A673 (cell line): ENCODE data around the gene ANKRD11. TPM values are rescaled to one million over a fixed set of nuclear protein-coding genes. Genes with fewer than 3 reads are reported as not detected.

Experiments
- BruUV-seq: library from RNA; stranded (reverse); fragments of 400-500 nt; replicated peaks from 2 replicates; lab custom pipeline; 2021; lab: Mats Ljungman, UMichigan
- CTCF ChIA-PET: fragments of 300-600 bp; sonication (Branson Sonifier 250); formaldehyde crosslinking; loops from one replicate; lab custom pipeline; 2022; ENCODE audit warnings: antibody characterized with exemption; lab: Charles Lee
- POLR2A ChIA-PET: fragments of 300-600 bp; sonication (Branson Sonifier 250); formaldehyde crosslinking; loops from one replicate; lab custom pipeline; 2022; ENCODE audit warnings: antibody characterized with exemption; ENCODE audit not compliant: low non-redundant PET; lab: Charles Lee
- DNase-seq: peaks from one replicate; pipeline ENCODE4 v3.0.0-alpha.2; 2015; ENCODE audit warnings: low spot score
- H3K27ac ChIP-seq: fragments of 200-600 bp; sonication (generic); 2 replicates; pipeline ENCODE4 v1.5.1; 2016; ENCODE audit warnings: mixed run types, low read depth, mild to moderate bottlenecking, mixed read lengths, antibody characterized with exemption, low read length; ENCODE audit not compliant: poor library complexity, severe bottlenecking
- H3K27me3 ChIP-seq: fragments of 200-600 bp; sonication (generic); replicated peaks from 2 replicates; pipeline ENCODE4 v1.6.1; 2017; ENCODE audit warnings: mixed run types, low read depth, mild to moderate bottlenecking, mixed read lengths, antibody characterized with exemption, low read length; ENCODE audit not compliant: insufficient read depth, poor library complexity
- H3K36me3 ChIP-seq: fragments of 200-600 bp; sonication (generic); 2 replicates; pipeline ENCODE4 v1.6.1; 2016; ENCODE audit warnings: mixed run types, mild to moderate bottlenecking, mixed read lengths, antibody characterized with exemption, low read length; ENCODE audit not compliant: insufficient read depth, poor library complexity, severe bottlenecking
- H3K4me1 ChIP-seq: fragments of 200-600 bp; sonication (generic); 2 replicates; pipeline ENCODE4 v1.6.1; 2017; ENCODE audit warnings: mixed run types, mild to moderate bottlenecking, mixed read lengths, antibody characterized with exemption, low read length; ENCODE audit not compliant: insufficient read depth, poor library complexity, severe bottlenecking
- H3K4me3 ChIP-seq: fragments of 200-600 bp; sonication (generic); 2 replicates; pipeline ENCODE4 v1.5.1; 2016; ENCODE audit warnings: low read depth, mixed run types, mild to moderate bottlenecking, mixed read lengths, low read length; ENCODE audit not compliant: poor library complexity, severe bottlenecking
- H3K9me3 ChIP-seq: fragments of 200-600 bp; sonication (generic); 2 replicates; pipeline ENCODE4 v1.6.1; 2016; ENCODE audit warnings: mixed run types, low read depth, mild to moderate bottlenecking, mixed read lengths, antibody characterized with exemption, low read length; ENCODE audit not compliant: poor library complexity, severe bottlenecking
- CTCF ChIP-seq: fragments of 300-800, 200-600 bp; sonication (generic); conservative IDR thresholded peaks from 2 replicates; pipeline ENCODE4 v1.5.1; 2017; ENCODE audit warnings: low read depth, mild to moderate bottlenecking, antibody characterized with exemption, low read length, moderate library complexity, mixed read lengths
- EZH2 ChIP-seq: fragments of 200-600 bp; sonication (generic); IDR thresholded peaks from 2 replicates; pipeline ENCODE4 v1.6.1; 2017; ENCODE audit warnings: borderline replicate concordance, low read depth, mild to moderate bottlenecking, mixed read lengths, antibody characterized with exemption, low read length; ENCODE audit not compliant: poor library complexity, severe bottlenecking
- intact Hi-C: fragments of 100-400 bp; cut with micrococcal nuclease; formaldehyde crosslinking; loops from one replicate; pipeline ENCODE4 v1.10.0; 2022; ENCODE audit not compliant: unreplicated experiment
- total RNA-seq: library from RNA; stranded (reverse); gene quantifications from 2 replicates; pipeline ENCODE4 v1.2.3, GENCODE V29; 2021

Gene ANKRD11
- total RNA-seq, 1 experiment from 2014 or later: 217 TPM

- DNase-seq: no peak
- Histone ChIP-seq H3K27me3 (no peaks in the 10 kb centered on the region), H3K36me3 (no peaks in the 10 kb centered on the region), H3K4me1 (no peaks in the 10 kb centered on the region), H3K4me3 (no peak overlapping the region), H3K9me3 (no peaks in the 10 kb centered on the region), H3K27ac (no peak overlapping the region)
- TF ChIP-seq CTCF (no peak), EZH2 (no peak)
- POLR2A ChIA-PET: no interaction called here
- intact Hi-C loops: no loop called here
- CTCF ChIA-PET: no interaction called here
- no TSS peak for BruUV-seq
Measured at GRCh38 chr16:89386306-89387185, 103.8 kb downstream of the ANKRD11 start.

GRCh38 chr16:89385712-89386111 is 104.6 kb downstream of the ANKRD11 start:
- Histone ChIP-seq H3K4me1 (no peaks in the 10 kb centered on the region), H3K4me3 (no peak overlapping the region), H3K27ac (no peak overlapping the region), H3K36me3 (no peaks in the 10 kb centered on the region), H3K9me3 (no peaks in the 10 kb centered on the region), H3K27me3 (no peaks in the 10 kb centered on the region)
- ChIA-PET POLR2A (no interaction called here), CTCF (no interaction called here)
- intact Hi-C loops: no loop called here
- no TSS peak for BruUV-seq
- no peak for TF ChIP-seq CTCF
- TF ChIP-seq EZH2: no peak
- DNase-seq: no peak

- POLR2A ChIA-PET: no interaction called here
- CTCF ChIA-PET: no interaction called here
Measured at GRCh38 chr16:89384282-89384681, 106.1 kb downstream of the ANKRD11 start.

More at GRCh38 chr16:89384282-89384681, 106.1 kb downstream of the ANKRD11 start:
- intact Hi-C loops: no loop called here
- no peak for DNase-seq
- Histone ChIP-seq H3K9me3 (no peaks in the 10 kb centered on the region), H3K4me3 (no peak overlapping the region), H3K27ac (no peak overlapping the region), H3K27me3 (no peaks in the 10 kb centered on the region), H3K4me1 (no peaks in the 10 kb centered on the region), H3K36me3 (no peaks in the 10 kb centered on the region)
- no TSS peak for BruUV-seq
- TF ChIP-seq CTCF (no peak), EZH2 (no peak)
